NCI-H2171 treated with DMSO at 0.1 percent for 48 hours (cell line): ENCODE measurements around the gene RPRD1A.
A peak's percentile ranks its signal among the peaks of the same experiment; 100 is the strongest.
"Not testable (repeated sequence)": the region's sequence is repeated elsewhere in the genome, so short reads cannot be mapped to it uniquely, and the experiment has no call there.

Experiments used
- DNase-seq: peaks from one replicate; lab custom pipeline; 2025; lab: John Stamatoyannopoulos, UW

The RPRD1A gene

DNA sequence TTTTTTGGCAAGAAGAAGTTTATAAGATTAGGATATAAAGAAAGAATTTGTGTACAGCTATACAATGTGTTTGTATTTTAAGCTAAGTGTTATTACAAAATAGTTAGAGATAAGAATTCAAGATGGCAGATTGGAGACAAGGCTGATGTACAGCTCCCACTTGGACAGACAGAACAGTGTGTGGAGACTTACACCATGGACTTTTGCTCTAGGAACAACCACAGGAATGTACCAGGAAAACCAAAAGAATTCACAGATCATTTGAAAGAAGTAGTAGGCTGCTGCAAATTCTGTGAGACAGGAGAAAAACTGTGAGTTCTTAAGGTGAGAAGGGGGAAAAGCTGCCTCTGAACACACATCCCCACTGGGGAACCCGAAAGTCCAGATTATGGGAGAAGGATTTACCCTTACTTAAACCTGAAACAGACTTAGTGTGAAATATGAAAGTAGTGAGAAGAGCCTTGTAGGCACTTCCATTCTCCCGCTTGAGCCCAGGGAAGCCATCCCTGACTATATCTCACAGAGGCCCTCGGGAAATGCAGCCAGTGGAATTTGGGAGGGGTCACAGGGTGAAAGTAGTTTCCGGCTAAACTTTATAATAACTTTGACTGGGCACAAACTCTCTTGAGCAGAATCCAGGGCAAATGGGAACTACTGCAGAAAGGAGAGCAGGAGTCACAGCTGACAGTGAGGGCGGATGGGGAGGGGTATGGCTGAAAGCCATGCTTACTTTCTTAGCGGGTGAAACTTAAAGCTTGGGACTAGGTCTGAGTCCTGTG, 11.6 kb upstream of the RPRD1A start:
- DNase-seq = no peak

DNA sequence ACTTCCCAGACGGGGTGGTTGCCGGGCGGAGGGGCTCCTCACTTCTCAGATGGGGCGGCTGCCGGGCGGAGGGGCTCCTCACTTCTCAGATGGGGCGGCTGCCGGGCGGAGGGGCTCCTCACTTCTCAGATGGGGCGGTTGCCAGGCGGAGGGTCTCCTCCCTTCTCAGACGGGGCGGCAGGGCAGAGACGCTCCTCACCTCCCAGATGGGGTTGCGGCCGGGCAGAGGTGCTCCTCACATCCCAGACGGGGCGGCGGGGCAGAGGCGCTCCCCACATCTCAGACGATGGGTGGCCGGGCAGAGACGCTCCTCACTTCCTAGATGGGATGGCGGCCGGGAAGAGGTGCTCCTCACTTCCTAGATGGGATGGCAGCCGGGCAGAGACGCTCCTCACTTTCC, 10.4 kb upstream of the RPRD1A start:
- DNase-seq = not testable (repeated sequence)

DNA sequence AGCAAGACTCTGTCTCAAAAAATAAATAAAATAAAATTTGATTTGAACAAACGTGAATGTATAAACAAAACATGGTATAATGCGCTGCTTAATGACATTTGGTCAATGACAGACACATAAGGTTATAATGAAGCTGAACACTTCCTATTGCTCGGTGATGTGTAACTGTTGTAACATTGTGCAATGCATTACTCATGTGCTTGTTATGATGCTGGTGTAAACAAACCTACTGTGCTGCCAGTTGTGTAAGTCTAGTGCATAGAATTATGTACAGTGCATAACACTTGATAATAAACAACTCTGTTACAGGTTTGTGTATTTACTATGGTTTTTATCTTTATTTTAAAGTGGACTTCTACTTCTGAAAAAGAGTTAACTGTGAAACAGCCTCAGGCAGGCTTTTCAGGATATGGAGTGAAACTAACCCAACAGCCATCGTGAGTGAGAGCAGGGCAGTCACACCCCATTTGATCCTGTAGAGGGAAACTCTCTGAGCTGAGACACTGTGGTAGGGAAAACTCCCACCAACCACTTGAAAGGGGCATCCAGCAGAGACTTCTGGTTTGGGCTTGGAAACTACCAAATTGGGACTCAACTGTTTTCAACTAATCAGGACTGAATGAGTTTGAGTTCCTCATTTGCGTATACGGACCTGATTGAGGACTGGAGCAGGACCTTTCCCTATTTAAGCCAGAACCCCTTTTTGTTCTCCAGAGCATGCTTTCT, 8.7 kb upstream of the RPRD1A start:
- DNase-seq = no peak

DNA sequence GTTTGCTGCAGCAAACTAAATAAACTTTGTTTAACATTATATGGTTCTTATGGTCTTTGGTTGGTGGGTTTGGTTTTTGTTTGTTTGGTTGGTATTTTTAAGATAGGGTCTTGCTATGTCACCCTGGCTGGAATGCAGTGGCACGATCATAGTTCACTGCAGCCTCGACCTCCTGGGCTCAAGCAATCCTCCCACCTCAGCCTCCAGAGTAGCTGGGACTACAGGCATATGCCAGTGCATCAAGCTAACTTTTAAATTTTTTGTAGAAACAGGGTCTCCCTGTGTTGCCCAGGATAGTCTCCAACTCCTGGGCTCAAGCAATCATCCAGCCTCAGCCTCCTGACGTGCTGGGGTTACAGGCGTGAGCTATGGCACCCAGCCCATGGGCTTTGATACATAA, 7.1 kb upstream of the RPRD1A start:
- no peak for DNase-seq

DNA sequence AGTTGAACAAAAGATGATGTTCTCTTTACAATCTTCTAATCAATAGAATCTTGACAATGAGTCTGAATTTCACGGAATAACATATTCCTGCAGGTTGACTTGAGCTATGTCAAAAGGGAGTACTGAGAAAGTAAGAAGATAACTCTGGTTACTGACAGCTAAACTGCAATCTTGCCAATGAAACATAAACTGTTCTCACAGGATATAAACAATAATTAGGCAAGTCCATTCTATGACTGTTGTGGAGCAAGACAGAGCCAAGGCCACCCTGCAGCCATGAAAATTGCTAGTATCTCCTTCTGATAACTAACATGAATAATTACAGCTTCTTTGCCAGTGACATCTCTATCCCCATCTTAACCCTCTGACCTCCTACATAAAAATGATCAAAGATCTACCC, 6.3 kb upstream of the RPRD1A start:
- DNase-seq = no peak

DNA sequence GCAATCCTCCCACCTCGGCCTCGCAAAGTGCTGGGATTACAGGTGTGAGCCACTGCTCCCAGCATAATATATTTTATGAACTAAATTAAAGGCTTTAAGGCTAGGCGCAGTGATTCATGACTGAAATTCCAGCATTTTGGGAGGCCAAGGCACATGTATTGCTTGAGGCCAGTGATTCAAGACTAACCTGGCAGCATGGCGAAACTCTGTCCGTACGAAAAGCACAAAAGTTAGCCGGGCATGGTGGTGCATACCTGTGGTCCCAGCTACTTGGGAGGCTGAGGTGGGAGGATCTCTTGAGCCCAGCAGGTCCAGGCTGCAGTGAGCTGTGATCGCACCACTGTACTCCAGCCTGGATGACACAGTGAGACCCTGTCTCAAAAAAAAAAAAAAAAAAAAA, 5.0 kb upstream of the RPRD1A start:
- not testable (repeated sequence) for DNase-seq

DNA sequence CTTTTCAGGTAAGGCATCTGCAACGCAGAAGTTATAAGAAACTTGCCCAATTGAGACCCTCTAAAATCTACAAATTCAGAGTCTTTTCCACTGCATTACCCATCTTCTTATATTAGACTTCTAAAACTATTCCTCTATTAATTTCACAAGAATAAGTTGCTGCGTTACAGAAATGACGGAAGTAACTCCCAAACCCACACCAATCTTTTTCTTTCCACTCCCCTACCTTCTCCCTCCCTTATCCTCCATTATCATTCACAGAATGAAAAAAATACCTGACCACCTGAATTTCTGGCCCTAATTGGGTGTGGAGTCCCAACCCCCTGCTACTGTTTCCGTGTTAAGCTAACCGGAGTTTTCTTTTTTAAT, 689 bp downstream of the RPRD1A start:
- peak; percentile 44 for DNase-seq

DNA sequence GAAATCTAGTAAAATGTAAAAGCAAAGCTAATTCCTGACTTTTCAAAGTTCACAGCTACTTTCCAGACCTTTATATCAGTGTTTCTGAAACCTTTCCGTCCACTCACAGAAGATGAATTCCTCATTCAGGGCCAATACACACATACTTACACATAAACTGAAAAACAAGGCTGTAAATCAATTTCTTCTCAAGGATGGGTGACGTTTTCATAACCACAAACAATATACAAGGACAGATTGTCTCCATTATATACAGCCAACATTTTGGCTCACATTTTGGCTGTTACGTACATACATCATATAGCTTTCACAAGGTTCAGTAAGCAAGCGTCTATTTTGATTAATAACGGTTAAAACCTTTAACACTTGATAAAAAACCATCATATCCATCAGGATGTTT, 1.4 kb downstream of the RPRD1A start:
- no peak for DNase-seq

DNA sequence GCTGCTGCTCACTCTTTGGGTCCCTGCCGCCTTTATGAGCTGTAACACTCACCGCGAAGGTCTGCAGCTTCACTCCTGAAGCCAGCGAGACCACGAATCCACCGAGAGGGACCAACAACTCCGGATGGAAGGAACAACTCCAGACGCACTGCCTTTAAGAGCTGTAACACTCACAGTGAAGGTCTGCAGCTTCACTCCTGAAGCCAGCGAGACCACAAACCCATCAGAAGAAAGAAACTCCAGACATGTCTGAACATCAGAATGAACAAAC, 2.6 kb downstream of the RPRD1A start:
- DNase-seq = not testable (repeated sequence)

DNA sequence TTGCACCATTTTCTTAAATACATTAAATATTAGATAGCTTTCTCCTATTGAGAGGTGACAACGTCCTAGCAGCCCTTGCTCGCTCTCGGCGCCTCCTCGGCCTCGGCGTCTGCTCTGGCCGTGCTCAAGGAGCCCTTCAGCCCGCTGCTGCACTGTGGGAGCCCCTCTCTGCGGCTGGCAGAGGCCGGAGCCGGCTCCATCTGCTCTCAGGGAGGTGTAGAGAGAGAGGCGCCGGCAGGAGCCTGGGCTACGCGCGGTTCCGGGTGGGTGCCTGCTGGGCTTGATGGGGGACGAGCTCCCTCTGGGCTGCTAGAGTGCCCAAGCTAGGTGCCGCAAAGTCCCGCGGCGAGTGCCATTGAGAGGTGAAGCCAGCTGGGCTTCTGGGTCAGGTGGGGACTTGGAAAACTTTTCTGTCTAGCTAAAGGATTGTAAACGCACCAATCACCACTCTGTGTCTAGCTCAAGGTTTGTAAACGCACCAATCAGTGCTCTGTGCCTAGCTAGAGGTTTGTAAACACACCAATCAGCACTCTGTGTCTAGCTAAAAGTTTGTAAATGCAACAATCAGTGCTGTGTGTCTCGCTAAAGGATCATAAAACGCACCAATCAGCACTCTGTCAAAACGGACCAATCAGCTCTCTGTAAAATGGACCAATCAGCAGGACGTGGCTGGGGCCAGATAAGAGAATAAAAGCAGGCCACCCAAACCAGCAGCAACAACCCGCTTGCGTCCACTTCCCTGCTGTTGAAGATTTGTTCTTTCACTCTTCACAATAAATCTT, 3.1 kb downstream of the RPRD1A start:
- DNase-seq = no peak

DNA sequence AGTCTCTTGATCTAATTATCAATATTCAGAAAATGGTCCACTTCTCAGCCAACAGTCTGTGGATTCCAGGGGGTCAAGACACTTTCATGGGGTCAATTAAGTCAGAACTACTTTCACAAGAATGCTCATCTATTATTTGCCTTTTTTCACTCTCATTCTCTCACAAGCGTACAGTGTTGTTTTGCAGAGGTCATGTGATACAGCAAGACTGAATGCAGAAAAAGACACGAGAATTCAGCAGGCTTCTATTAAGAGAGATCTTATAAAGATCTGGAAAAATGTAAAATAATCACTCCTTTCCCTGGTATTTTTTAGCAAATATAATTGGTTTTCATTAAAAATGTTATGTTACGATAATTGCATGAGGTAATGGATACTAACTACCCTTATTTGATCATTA, 8.7 kb downstream of the RPRD1A start:
- DNase-seq = no peak

DNA sequence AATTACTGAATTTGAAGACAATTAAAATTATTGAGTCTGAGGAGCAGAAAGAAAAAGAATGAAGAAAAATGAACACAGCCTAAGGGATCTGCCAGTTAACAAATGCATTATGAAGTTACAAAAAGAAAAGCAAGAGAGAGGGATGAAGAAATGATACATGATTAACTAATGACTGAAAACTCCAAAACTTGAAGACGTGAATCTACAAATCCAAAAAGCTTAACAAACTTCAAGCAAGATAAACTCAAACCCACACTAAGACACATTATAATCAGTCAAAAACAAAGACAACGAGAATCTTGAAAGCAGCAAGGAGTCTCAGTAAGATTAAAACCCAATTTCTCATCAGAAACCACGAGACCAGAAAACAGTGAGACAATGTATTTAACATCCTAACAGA, 15.6 kb downstream of the RPRD1A start:
- DNase-seq = no peak

DNA sequence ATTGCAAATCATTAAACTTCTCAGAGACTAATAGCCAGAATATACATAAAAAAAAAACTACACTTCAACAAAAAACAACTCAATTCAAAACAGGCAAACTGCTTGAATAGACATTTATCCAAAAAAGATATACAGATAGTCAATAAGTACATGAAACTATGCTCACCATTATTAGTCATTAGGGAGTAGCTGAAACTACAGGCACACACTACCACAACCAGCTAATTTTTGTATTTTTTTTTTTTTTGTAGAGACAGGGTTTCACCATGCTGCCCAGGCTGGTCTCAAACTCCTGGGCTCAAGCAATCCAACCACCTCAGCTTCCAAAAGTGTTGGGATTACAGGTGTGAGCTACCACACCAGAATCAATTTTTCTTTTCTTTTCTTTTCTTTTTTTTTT, 16.9 kb downstream of the RPRD1A start:
- DNase-seq = no peak

DNA sequence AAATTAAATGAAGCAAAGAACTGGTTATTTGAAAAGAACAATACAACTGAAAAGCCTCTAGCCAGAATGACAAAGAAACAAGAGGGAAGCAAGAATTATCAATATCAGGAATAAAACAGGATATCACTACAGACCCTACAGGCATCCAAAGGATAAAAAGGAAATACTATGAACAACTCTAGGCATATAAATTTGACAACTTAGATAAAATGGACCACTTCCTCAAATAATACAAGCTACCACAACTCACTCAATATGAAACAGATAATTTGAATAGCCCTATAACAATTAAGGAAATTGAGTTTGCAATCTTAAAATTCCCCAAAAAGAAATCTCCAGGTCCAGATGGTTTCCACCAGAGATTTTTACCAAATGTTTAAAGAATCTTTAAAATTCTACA, 19.8 kb downstream of the RPRD1A start:
- DNase-seq = no peak

DNA sequence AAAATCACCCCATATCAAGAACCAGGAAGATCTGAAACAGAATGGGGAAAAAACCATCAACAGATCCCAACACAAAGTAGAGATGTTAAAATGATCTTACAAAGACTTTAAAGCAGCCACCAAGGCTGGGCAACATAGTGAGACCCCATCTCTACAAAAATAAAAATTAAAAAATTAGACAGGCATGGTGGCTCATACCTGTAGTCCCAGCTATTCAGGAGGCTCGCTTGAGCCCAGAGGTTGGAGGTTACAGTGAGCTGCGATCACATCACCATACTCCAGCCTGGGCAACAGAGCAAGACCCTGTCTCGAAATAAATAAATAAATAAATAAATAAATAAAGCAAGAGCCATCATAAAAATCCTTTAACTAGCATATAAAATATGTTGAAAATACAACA, 20.5 kb downstream of the RPRD1A start:
- no peak for DNase-seq

DNA sequence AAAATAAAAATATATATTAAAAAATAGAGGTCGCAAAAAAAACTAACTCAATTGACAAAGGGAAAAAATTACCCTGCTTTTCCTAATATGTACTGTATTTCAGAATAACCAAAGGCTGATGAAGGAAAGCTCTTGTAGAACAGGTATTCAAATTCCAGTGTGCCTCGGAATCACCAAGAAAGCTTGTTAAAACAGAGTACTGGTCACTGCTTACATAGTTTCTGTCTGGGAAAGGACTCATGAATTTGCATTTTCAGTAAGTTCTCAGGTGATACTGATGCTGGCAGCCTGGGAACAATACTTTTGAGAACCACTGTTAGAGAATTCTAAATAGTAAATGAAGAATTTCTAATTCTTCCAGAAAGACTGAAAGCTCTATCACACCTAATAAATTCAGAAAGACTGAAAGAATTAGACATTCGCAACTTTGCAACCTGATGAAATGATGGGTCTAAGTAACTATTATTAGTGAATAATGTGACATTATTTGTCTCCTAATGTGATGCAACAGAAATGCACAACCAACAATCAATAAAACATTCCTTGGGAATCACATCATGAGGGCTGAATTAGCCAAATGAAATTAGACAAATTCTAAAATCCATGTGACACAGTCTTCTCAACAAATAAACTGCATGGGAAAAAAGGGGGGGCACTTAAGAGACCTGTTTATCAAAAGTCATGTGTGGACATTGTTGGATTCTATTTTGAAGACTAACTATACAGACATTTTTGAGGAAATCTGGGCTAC, 21.9 kb downstream of the RPRD1A start:
- DNase-seq = no peak

DNA sequence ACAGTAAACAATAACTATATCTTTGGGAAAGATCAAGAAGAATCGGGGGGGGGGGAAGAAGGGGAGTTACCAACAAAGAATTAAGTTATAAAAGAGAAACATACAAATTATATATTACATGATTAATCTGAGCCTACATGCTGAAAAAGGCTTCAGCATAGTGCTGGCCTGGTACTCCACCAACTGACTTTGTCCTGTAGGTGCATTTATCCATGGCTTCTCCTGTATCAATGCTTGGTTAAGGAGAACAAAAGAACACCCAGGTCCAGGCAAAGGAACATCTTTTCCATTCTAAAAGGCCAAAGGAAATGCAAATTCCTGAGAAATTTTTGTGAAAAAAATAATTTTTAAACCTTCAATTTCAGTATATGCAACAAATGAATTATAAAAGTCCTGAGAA, 24.2 kb downstream of the RPRD1A start:
- DNase-seq = no peak

DNA sequence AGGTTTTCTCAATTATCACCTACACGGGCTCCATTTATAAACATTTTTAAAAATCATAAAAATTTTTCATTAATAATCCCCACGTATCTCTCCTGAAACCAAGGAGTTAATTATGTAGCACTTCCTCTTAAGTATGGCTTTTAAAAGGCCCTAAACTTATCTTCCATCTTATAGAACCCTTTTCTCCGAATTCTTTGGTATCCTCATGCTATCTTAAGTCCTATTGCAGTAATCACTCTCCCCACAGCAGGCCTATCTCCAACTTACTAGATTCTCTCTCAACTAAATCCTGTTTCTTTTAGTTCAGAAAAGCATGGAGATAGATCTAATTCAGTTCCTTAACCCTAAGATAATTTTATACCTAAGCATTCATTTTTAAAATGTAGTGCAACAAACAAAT, 26.2 kb downstream of the RPRD1A start:
- DNase-seq = no peak

DNA sequence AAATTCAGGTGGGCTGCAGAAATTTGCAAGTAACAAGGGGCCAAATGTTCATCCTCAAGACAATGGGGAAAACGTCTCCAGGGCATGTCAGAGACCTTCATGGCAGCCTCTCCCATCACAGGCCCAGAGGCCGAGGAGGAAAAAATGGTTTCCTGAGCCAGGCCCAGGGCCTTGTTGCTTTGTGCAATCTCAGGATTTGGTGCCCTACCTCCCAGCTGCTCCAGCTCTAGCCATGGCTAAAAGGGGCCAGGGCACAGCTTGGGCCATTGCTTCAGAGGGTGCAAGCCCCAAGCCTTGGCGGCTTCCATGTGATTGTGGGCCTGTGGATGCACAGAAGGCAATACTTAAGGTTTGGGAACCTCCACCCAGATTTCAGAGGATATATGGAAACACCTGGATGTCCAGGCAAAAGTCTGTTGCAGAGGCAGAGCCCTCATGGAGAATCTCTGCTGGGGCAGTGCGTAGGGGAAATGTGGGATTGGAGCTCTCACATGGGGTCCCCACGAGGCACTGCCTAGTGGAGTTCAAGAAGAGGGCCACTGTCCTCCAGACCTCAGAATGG, 29.2 kb downstream of the RPRD1A start:
- no peak for DNase-seq

DNA sequence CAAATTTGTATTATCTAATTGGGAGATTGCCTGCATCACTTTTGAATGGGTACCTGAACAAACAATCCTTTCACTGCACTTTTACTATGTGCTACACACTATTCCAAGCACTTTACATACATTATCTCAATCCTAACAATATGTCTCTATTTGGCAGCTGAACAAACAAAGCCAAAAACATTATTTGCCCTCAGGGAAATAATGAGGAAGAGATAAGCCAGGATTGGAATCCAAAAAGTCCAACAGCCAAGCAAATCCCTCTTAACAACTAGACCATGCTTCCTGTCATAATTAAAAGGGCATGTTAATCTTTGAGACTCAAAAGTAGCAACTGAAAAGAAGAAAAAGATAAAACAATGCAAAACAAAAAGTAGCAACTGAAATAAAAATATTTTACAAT, 32.1 kb downstream of the RPRD1A start:
- DNase-seq = no peak

DNA sequence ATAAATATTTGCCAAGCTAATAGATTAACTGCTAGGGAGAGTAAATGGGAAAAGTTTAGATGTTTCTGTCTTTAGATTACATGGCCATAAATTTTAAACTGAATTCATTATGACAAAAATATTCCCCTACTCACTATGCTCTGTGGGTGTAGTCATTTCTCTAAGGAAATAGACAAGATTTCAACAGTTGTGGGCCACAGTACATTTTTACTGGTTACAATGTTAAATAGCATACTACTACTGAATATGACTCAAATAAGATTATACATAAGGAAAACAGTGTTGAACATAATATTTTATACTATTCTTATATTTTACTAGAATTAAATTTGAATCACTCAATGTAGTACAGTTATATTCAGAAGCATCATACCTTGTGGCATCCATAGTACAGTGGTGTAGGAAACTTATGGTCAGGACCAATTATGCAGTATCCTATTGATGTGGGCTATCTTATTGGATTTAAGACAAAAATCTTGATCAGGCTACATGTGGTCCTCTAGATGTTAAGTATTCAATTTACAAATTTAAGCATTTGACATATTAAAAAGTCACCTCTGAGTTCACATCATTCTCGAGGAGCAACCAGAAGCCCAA, 33.0 kb downstream of the RPRD1A start:
- no peak for DNase-seq

DNA sequence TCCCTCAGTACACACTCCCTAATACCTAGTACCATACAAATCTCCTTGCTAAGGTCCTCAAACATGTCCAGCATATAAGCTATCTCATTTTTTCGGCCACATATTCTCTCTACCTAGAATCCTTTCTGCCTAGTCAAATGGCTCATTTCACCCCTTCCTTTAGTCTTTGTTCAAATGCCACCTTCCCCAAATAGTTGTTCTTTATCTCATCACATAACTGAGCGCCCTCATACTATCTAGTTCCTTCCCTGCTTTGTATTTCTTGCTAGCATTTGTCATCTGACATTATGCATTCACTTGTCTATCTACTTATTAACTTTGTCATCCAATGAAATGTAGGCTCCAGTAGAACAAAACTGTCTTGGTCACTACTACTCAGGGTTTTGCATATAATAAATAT, 35.5 kb downstream of the RPRD1A start:
- no peak for DNase-seq
